Measurements from ENCODE around the gene AWAT2.

AWAT2 gene

DNA sequence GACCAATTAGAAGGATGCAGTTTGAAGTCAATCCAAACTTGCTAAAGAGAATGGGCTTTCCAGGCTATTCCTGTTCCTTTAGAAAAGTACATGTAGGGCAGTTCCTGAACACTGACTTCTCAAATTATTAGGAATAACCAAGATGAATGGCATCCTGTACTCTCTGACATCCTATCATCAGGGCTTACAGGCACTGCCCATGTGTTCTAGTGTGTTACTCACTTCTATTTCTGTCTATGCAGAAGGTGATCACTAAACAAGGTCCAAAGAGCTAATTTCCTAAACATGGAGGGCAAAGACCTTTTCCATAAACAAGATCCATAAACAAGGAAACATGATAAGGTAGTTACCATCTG is 53.6 kb downstream of the AWAT2 start:
- DNase-seq (ENCODE audit: low read depth): no peak

DNA sequence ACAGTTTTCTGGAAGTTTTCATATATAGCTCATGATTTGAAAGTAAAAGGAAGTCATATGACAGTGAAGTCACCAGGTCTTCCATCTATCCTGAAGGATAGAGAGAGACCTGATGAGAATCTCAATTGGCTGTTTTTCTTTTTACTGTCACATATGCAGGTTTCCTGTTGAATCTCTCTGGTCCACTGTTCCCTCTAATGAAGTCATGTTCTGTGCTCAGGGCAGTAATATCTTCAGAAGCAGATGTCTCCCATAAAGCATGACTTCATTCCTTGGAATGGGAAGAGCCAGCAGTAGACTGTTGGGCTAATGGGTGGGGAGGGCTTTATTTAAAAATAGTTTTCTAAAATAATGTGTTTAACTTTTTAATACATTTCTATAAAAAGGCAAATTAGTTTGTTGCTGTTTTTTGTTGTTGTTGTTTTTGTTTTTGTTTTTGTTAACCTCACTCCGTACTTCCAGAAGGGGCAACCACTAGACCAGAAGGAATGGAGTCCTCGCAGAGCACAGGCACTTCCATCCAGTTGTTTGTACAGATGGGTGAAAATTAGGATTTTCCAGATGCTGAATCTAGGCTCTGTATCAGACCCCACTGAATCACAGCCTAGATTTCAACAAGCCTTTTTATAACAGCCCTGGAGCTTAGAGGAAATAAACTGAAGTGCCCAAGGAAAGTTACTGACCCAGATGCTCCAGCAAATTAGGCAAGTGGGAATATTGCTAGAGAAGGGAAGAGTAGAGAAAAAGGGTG is 54.2 kb downstream of the AWAT2 start:
- no peak for DNase-seq (ENCODE audit: low read depth)

DNA sequence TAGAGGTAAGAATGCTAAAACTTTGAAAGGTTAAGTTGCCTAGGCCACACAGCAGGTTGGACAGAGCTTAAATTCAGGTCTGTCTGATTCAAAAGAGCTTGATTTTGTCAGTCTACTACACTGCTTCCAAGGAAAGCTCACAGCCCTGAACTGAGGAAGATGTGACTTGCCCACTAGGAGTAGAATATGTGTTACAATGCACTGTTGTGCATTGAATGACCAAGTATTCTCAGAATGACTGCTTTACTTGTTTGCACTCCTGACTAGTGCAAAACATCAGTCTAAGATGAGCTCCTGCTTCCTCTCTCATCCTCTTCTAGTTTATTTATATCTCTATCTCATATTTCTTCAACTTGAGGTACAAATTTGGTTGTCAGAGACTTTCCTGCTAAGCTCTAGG is 56.2 kb downstream of the AWAT2 start:
- no peak for DNase-seq (ENCODE audit: low read depth)

DNA sequence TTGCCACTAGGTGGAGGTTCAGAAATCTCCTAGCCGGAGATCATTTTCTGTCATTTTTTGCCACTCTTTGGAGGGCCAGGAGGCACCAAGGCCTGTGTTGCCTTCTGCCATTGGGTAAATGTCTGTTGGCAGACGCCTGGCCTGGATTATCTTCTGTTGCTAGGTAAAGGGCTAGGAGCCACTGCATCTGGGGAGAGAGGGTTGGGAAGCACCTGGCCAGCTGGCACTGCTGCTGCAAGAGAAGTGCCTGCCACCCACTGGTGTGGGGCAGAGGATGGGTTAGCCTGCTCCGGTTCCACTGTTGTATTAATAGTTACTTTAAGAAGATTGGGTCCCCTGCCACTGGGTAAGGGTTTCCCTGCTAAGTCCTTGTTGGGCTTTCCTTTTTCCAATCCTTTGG is 58.1 kb downstream of the AWAT2 start:
- DNase-seq (ENCODE audit: low read depth): no peak

Data from T follicular helper cell (primary cell).